SK-N-SH (cell line): ENCODE results near the gene C9. TPM values are rescaled to one million over a fixed set of nuclear protein-coding genes. Genes with fewer than 3 reads are reported as not detected.

ENCODE experiments used
- CTCF ChIA-PET: fragments of 300-600, 350-600 bp; formaldehyde crosslinking; extraction: SDS; loops from one replicate; lab custom pipeline; 2021; lab: Yijun Ruan, JAX
- POLR2A ChIA-PET: fragments of 350-600 bp; sonication (Branson Sonifier 250); formaldehyde crosslinking; extraction: SDS; loops from one replicate; lab custom pipeline; 2020; ENCODE audit warnings: antibody characterized with exemption, inconsistent platforms; lab: Yijun Ruan, JAX
- DNase-seq: peaks from one replicate; pipeline ENCODE4 v3.0.0; 2012
- H2AFZ ChIP-seq: fragments of 200-600 bp; sonication (generic); 2 replicates; pipeline ENCODE4 v1.8.1; 2016; ENCODE audit warnings: antibody characterized with exemption, mild to moderate bottlenecking, low read depth
- H3F3A ChIP-seq: fragments of 200-600 bp; sonication (generic); replicated peaks from 2 replicates; pipeline ENCODE3; 2016; ENCODE audit warnings: antibody characterized with exemption, mild to moderate bottlenecking; ENCODE audit not compliant: insufficient read depth
- H3K27ac ChIP-seq, 2 experiments: fragments of 200-500 bp in 1 of 2; fragments of 200-600 bp in 1 of 2; sonication (Bioruptor generic) in 1 of 2; sonication (generic), shearing (Covaris generic) in 1 of 2; 2 replicates each; pipeline versions ENCODE4 v1.5.1 to v1.6.1; 2014 to 2016; ENCODE audit warnings: low read depth in 2 of 2, inconsistent platforms in 1 of 2, low read length in 1 of 2, mild to moderate bottlenecking in 1 of 2, mixed read lengths in 1 of 2
- H3K27me3 ChIP-seq: fragments of 200-600 bp; sonication (generic), shearing (Covaris generic); 2 replicates; pipeline ENCODE4 v1.6.1; 2016; ENCODE audit warnings: mixed run types; ENCODE audit not compliant: insufficient read depth
- H3K36me3 ChIP-seq, 2 experiments: fragments of 200-500 bp in 1 of 2; fragments of 200-600 bp in 1 of 2; sonication (Bioruptor generic) in 1 of 2; sonication (generic) in 1 of 2; replicated peaks in 1 of 2; 2 replicates each; pipeline versions ENCODE3 to v1.5.1; 2014 to 2016; ENCODE audit warnings: low read length in 1 of 2, mild to moderate bottlenecking in 1 of 2; ENCODE audit not compliant: insufficient read depth in 2 of 2, control insufficient read depth in 1 of 2
- H3K4me1 ChIP-seq, 2 experiments: fragments of 200-500 bp in 1 of 2; fragments of 200-600 bp in 1 of 2; sonication (Bioruptor generic) in 1 of 2; sonication (generic), shearing (Covaris generic) in 1 of 2; 2 replicates each; pipeline versions ENCODE4 v1.5.1 to v1.6.1; 2014 to 2016; ENCODE audit warnings: low read depth in 1 of 2, low read length in 1 of 2, mixed run types in 1 of 2; ENCODE audit not compliant: insufficient read depth in 2 of 2, control insufficient read depth in 1 of 2
- H3K4me2 ChIP-seq: fragments of 200-600 bp; sonication (generic), shearing (Covaris generic); 2 replicates; pipeline ENCODE4 v1.6.1; 2017; ENCODE audit warnings: mixed run types
- H3K4me3 ChIP-seq, 2 experiments: fragments of 200-500 bp in 1 of 2; fragments of 200-600 bp in 1 of 2; sonication (Bioruptor generic) in 1 of 2; sonication (generic), shearing (Covaris generic) in 1 of 2; 2 replicates each; pipeline versions ENCODE4 v1.5.1 to v1.8.1; 2014 to 2016; ENCODE audit warnings: low read depth in 2 of 2, inconsistent platforms in 1 of 2, low read length in 1 of 2, mild to moderate bottlenecking in 1 of 2, mixed read lengths in 1 of 2, moderate library complexity in 1 of 2
- H3K79me2 ChIP-seq: fragments of 200-600 bp; sonication (generic); 2 replicates; pipeline ENCODE4 v1.8.1; 2017; ENCODE audit warnings: mild to moderate bottlenecking; ENCODE audit not compliant: insufficient read depth
- H3K9ac ChIP-seq: fragments of 200-600 bp; sonication (generic); 2 replicates; pipeline ENCODE4 v1.6.1; 2017; ENCODE audit warnings: mixed run types
- H3K9me2 ChIP-seq: fragments of 200-600 bp; sonication (generic); 2 replicates; pipeline ENCODE4 v1.6.1; 2017; ENCODE audit warnings: mixed run types
- H3K9me3 ChIP-seq: fragments of 200-600 bp; sonication (generic); 2 replicates; pipeline ENCODE4 v1.6.1; 2017; ENCODE audit warnings: mixed run types, mild to moderate bottlenecking, moderate library complexity
- H4K20me1 ChIP-seq: fragments of 200-600 bp; sonication (generic); 2 replicates; pipeline ENCODE4 v1.6.1; 2017; ENCODE audit warnings: mild to moderate bottlenecking, mixed run types; ENCODE audit not compliant: insufficient read depth
- CTCF ChIP-seq: fragments of 200-600 bp; sonication (generic); IDR thresholded peaks from 2 replicates; pipeline ENCODE4 v1.6.1; 2017; ENCODE audit warnings: antibody characterized with exemption, mild to moderate bottlenecking, moderate library complexity
- EZH2phosphoT487 ChIP-seq: fragments of 200-600 bp; sonication (generic); IDR thresholded peaks from 2 replicates; pipeline ENCODE4 v1.6.1; 2017; ENCODE audit warnings: low read depth, mixed run types, mild to moderate bottlenecking, antibody characterized with exemption, moderate library complexity, borderline replicate concordance
- FOSL2 ChIP-seq: IDR thresholded peaks from 2 replicates; pipeline ENCODE4 v1.4.0; 2012; ENCODE audit warnings: low read depth, mild to moderate bottlenecking, moderate library complexity, borderline replicate concordance
- FOXJ3 ChIP-seq: sonication (generic); formaldehyde crosslinking; IDR thresholded peaks from 2 replicates; pipeline ENCODE4 v1.5.1; 2020; ENCODE audit warnings: mild to moderate bottlenecking, missing genetic modification reagents
- FOXM1 ChIP-seq: IDR thresholded peaks from 2 replicates; pipeline ENCODE4 v1.4.0; 2012; ENCODE audit warnings: low read depth, mild to moderate bottlenecking
- GATA2 ChIP-seq: sonication (generic); formaldehyde crosslinking; IDR thresholded peaks from 2 replicates; pipeline ENCODE4 v1.5.0; 2020; ENCODE audit warnings: mild to moderate bottlenecking, missing genetic modification reagents
- IRF3 ChIP-seq: fragments of 150-350 bp; IDR thresholded peaks from 2 replicates; pipeline ENCODE4 v1.6.1; 2016; ENCODE audit warnings: mild to moderate bottlenecking, low read depth, low read length
- JUND ChIP-seq: IDR thresholded peaks from 2 replicates; pipeline ENCODE4 v1.4.0; 2012
- MAX ChIP-seq: IDR thresholded peaks from 2 replicates; pipeline ENCODE4 v1.4.0; 2012; ENCODE audit warnings: low read depth
- MEF2A ChIP-seq: IDR thresholded peaks from 2 replicates; pipeline ENCODE4 v1.4.0; 2012; ENCODE audit warnings: low read depth, borderline replicate concordance
- MXI1 ChIP-seq: IDR thresholded peaks from 2 replicates; pipeline ENCODE4 v1.6.1; 2012; ENCODE audit warnings: mild to moderate bottlenecking, low read depth, low read length, improper control_type of control experiment
- NFIC ChIP-seq: IDR thresholded peaks from 2 replicates; pipeline ENCODE4 v1.4.0; 2012; ENCODE audit warnings: borderline replicate concordance
- NRF1 ChIP-seq: IDR thresholded peaks from 2 replicates; pipeline ENCODE4 v1.6.1; 2012; ENCODE audit warnings: low read depth, mild to moderate bottlenecking, low read length
- PBX3 ChIP-seq: IDR thresholded peaks from 2 replicates; pipeline ENCODE4; 2012
- RAD21 ChIP-seq: IDR thresholded peaks from 2 replicates; pipeline ENCODE4 v1.6.1; 2012; ENCODE audit warnings: mild to moderate bottlenecking, low read length
- RCOR1 ChIP-seq: fragments of 150-350 bp; IDR thresholded peaks from 2 replicates; pipeline ENCODE4 v1.6.1; 2017; ENCODE audit warnings: antibody characterized with exemption, low read length
- RFX5 ChIP-seq: IDR thresholded peaks from 2 replicates; pipeline ENCODE4 v1.6.1; 2012; ENCODE audit warnings: mild to moderate bottlenecking, improper control_type of control experiment, low read length
- RXRA ChIP-seq: IDR thresholded peaks from 2 replicates; pipeline ENCODE4 v1.4.0; 2012; ENCODE audit warnings: low read depth, mild to moderate bottlenecking, borderline replicate concordance
- TCF12 ChIP-seq: IDR thresholded peaks from 2 replicates; pipeline ENCODE4 v1.4.0; 2012
- TEAD4 ChIP-seq: IDR thresholded peaks from 2 replicates; pipeline ENCODE4 v1.4.0; 2012; ENCODE audit warnings: mild to moderate bottlenecking, borderline replicate concordance; ENCODE audit not compliant: insufficient read depth
- USF2 ChIP-seq: fragments of 150-350 bp; IDR thresholded peaks from 2 replicates; pipeline ENCODE4 v1.6.1; 2017; ENCODE audit warnings: antibody characterized with exemption, low read length, low read depth, borderline replicate concordance
- WGBS: methylation state at CpG from one replicate; pipeline ENCODE4 v1.1.6; 2017; ENCODE audit warnings: low lambda C conversion rate; 5-methylcytosine and 5-hydroxymethylcytosine counted together
- polyA plus RNA-seq, 3 experiments: library from polyadenylated mRNA; depleted of rRNA; stranded (reverse); fragments of >200 nt; gene quantifications; 2 replicates each; pipeline ENCODE4 v1.2.3, GENCODE V29; 2012

The C9 gene
- polyA plus RNA-seq, 1 of the 3 experiments (the other 2 are of a cell fraction) = not detected

- TF ChIP-seq CTCF (no peak), RFX5 (no peak), NFIC (no peak), JUND (no peak), RAD21 (no peak), FOXM1 (no peak), PBX3 (no peak)
- TF ChIP-seq, all 33 proteins: peak for 0
Measured at GRCh38 chr5:39353717-39354399, 10.4 kb downstream of the C9 start (continued).

GRCh38 chr5:39352951-39353350 is 11.3 kb downstream of the C9 start:
- Histone ChIP-seq H3F3A (no peaks in the 10 kb centered on the region), H3K9me3 (no peaks in the 10 kb centered on the region), H3K9me2 (no peaks in the 10 kb centered on the region), H3K79me2 (no peaks in the 10 kb centered on the region), H3K4me3 (no peak overlapping the region), H3K4me1 (no peaks in the 10 kb centered on the region), H3K27me3 (no peaks in the 10 kb centered on the region; the same call in 1 of the 2 replicates), H3K4me2 (no peak overlapping the region), H3K9ac (no peak overlapping the region), H3K36me3 (no peaks in the 10 kb centered on the region), H4K20me1 (no peaks in the 10 kb centered on the region), H2AFZ (no peak overlapping the region), H3K27ac (no peak overlapping the region)
- TF ChIP-seq NRF1 (no peak), TEAD4 (no peak), GATA2 (CRISPR knock-in tag) (no peak), EZH2phosphoT487 (no peak), FOSL2 (no peak)
- DNase-seq = no peak
- ChIA-PET POLR2A (no interaction called here), CTCF (no interaction called here)
- WGBS = 0% methylated on average over 1 of the region's 1 CpG

- H3F3A ChIP-seq = no peaks in the 10 kb centered on the region
- WGBS = 4% methylated on average over 2 of the region's 2 CpGs
- no peak overlapping the region for H3K4me2 ChIP-seq
- H3K79me2 ChIP-seq = no peaks in the 10 kb centered on the region
- no peaks in the 10 kb centered on the region for H4K20me1 ChIP-seq
- no peaks in the 10 kb centered on the region for H3K9me3 ChIP-seq
- H2AFZ ChIP-seq = no peak overlapping the region
- no peaks in the 10 kb centered on the region; the same call in 1 of the 2 replicates for H3K27me3 ChIP-seq
- no peaks in the 10 kb centered on the region for H3K9me2 ChIP-seq
- H3K9ac ChIP-seq = no peak overlapping the region
- H3K4me1 ChIP-seq = no peaks in the 10 kb centered on the region
- no peak for DNase-seq
- no peak overlapping the region for H3K4me3 ChIP-seq
- TF ChIP-seq MXI1 (no peak), RXRA (no peak), TCF12 (no peak), MEF2A (no peak), GATA2 (CRISPR knock-in tag) (no peak), MAX (no peak), RCOR1 (no peak), FOXJ3 (CRISPR knock-in tag) (no peak), JUND (no peak), USF2 (no peak), IRF3 (no peak)
- POLR2A ChIA-PET = no interaction called here
- H3K36me3 ChIP-seq = no peaks in the 10 kb centered on the region
- CTCF ChIA-PET = no interaction called here
- H3K27ac ChIP-seq = no peak overlapping the region
Measured at GRCh38 chr5:39352170-39352569, 12.1 kb downstream of the C9 start.
